Tibial artery (tissue), 4 donors: Measurements from ENCODE around the gene GAS2L3.

ENCODE experiments used
- DNase-seq, 2 donors: peaks; one replicate each; pipeline ENCODE4 v3.0.0-alpha.2; 2019
- H3K27ac ChIP-seq, 2 donors: fragments of 200-600 bp; sonication (generic) in 1 of 2; 1 replicate in 1 of 2; 2 replicates in 1 of 2; pipeline ENCODE4 v1.5.1; 2018 to 2019; ENCODE audit warnings: mild to moderate bottlenecking in 1 of 2
- H3K27me3 ChIP-seq, 2 donors: fragments of 200-600 bp; sonication (generic) in 1 of 2; one replicate each; pipeline versions ENCODE4 v1.5.1 to v1.6.0; 2016 to 2019
- H3K36me3 ChIP-seq, 3 donors: fragments of 200-600 bp; sonication (generic) in 2 of 3; one replicate each; pipeline ENCODE4 v1.5.1; 2016 to 2019; ENCODE audit warnings: mild to moderate bottlenecking in 2 of 3
- H3K4me1 ChIP-seq, 4 donors: fragments of 200-600 bp; sonication (generic) in 2 of 4; 1 replicate in 3 of 4; 2 replicates in 1 of 4; pipeline ENCODE4 v1.5.1; 2016 to 2019
- H3K4me3 ChIP-seq, 2 donors: fragments of 200-600 bp; sonication (generic) in 1 of 2; 1 replicate in 1 of 2; 2 replicates in 1 of 2; pipeline ENCODE4 v1.5.1; 2018 to 2019; ENCODE audit warnings: mild to moderate bottlenecking in 2 of 2
- H3K9me3 ChIP-seq, 3 donors: fragments of 200-600 bp; sonication (generic) in 1 of 3; one replicate each; pipeline ENCODE4 v1.5.1; 2016 to 2019
- intact Hi-C: fragments of 100-400 bp; cut with DNase I; formaldehyde crosslinking; loops from one replicate; pipeline ENCODE4 v1.15.0; 2023; ENCODE audit warnings: low total_unique reads
- TF ChIP-seq, protein P1 (sequence below), 2 experiments: fragments of 200-600 bp in 1 of 2; fragments of 450-650 bp in 1 of 2; IDR thresholded peaks; one replicate each; pipeline ENCODE4 v1.5.1; 2017 to 2019; ENCODE audit warnings: antibody characterized with exemption in 2 of 2, mild to moderate bottlenecking in 1 of 2, moderate library complexity in 1 of 2

The GAS2L3 gene

GRCh38 chr12:100666588-100666987, 93.1 kb downstream of the GAS2L3 start:
- Histone ChIP-seq H3K27me3 (no peaks in the 10 kb centered on the region), H3K9me3 (no peaks in the 10 kb centered on the region), H3K4me1 (no peaks in the 10 kb centered on the region), H3K27ac (no peak overlapping the region), H3K36me3 (no peaks in the 10 kb centered on the region), H3K4me3 (no peak overlapping the region)
- TF ChIP-seq, protein P1, sequence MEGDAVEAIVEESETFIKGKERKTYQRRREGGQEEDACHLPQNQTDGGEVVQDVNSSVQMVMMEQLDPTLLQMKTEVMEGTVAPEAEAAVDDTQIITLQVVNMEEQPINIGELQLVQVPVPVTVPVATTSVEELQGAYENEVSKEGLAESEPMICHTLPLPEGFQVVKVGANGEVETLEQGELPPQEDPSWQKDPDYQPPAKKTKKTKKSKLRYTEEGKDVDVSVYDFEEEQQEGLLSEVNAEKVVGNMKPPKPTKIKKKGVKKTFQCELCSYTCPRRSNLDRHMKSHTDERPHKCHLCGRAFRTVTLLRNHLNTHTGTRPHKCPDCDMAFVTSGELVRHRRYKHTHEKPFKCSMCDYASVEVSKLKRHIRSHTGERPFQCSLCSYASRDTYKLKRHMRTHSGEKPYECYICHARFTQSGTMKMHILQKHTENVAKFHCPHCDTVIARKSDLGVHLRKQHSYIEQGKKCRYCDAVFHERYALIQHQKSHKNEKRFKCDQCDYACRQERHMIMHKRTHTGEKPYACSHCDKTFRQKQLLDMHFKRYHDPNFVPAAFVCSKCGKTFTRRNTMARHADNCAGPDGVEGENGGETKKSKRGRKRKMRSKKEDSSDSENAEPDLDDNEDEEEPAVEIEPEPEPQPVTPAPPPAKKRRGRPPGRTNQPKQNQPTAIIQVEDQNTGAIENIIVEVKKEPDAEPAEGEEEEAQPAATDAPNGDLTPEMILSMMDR (IDR thresholded peaks at IDR 0.05): no peak
- intact Hi-C loops: no loop called here
- DNase-seq: no peak

GRCh38 chr12:100668945-100669536, 95.6 kb downstream of the GAS2L3 start:
- intact Hi-C loops: no loop called here
- peak in 1 of 2 donors; percentile 50 for DNase-seq

DNA sequence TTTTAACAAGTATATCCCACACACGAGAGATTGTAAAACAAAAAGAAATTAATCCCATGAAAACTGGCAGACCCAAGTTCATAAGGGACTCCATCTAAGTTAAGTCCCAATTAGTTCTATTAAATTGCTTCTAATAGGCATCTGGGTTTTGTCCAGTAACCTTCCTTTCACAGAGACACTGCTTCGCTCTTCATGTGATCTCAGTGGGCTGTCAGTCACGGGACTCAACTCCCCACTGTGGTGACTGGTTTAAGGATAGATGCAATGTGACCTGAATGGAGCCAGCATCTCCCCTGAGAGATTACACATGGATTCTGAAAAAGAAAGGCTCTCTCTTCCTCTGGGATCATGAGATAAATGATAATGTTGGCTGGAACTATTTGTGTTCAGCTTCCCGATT, 96.4 kb downstream of the GAS2L3 start:
- Histone ChIP-seq H3K27ac (no peak overlapping the region), H3K9me3 (no peaks in the 10 kb centered on the region), H3K4me1 (no peaks in the 10 kb centered on the region), H3K4me3 (no peak overlapping the region), H3K27me3 (no peaks in the 10 kb centered on the region), H3K36me3 (no peaks in the 10 kb centered on the region)
- intact Hi-C loops: no loop called here
- no peak for DNase-seq
- TF ChIP-seq, protein P1 (IDR thresholded peaks at IDR 0.05): no peak

More at GRCh38 chr12:100668945-100669536, 95.6 kb downstream of the GAS2L3 start:
- H3K4me3 ChIP-seq: no peak overlapping the region
- H3K36me3 ChIP-seq: no peaks in the 10 kb centered on the region
- no peaks in the 10 kb centered on the region for H3K9me3 ChIP-seq
- no peaks in the 10 kb centered on the region for H3K27me3 ChIP-seq
- H3K4me1 ChIP-seq: no peaks in the 10 kb centered on the region
- H3K27ac ChIP-seq: no peak overlapping the region
- TF ChIP-seq, protein P1 (IDR thresholded peaks at IDR 0.05): peak; percentile 17 to 29

- TF ChIP-seq, protein P1 (IDR thresholded peaks at IDR 0.05): no peak
- Histone ChIP-seq H3K4me1 (no peaks in the 10 kb centered on the region), H3K9me3 (no peaks in the 10 kb centered on the region), H3K36me3 (no peaks in the 10 kb centered on the region), H3K4me3 (no peak overlapping the region), H3K27ac (no peak overlapping the region), H3K27me3 (no peaks in the 10 kb centered on the region)
- no peak for DNase-seq
- intact Hi-C loops: no loop called here
These were observed 98.1 kb downstream of the GAS2L3 start for GRCh38 chr12:100671396-100672074.

GRCh38 chr12:100672075-100672592, 98.7 kb downstream of the GAS2L3 start:
- Histone ChIP-seq H3K27ac (no peak overlapping the region), H3K27me3 (no peaks in the 10 kb centered on the region), H3K4me3 (no peak overlapping the region), H3K4me1 (no peaks in the 10 kb centered on the region), H3K36me3 (no peaks in the 10 kb centered on the region), H3K9me3 (no peaks in the 10 kb centered on the region)
- no peak for DNase-seq
- TF ChIP-seq, protein P1 (IDR thresholded peaks at IDR 0.05): peak in 1 of 2 experiments; percentile 14
- intact Hi-C loops: no loop called here
